Measurements from ENCODE around the gene CMTR2.

Gene CMTR2

DNA sequence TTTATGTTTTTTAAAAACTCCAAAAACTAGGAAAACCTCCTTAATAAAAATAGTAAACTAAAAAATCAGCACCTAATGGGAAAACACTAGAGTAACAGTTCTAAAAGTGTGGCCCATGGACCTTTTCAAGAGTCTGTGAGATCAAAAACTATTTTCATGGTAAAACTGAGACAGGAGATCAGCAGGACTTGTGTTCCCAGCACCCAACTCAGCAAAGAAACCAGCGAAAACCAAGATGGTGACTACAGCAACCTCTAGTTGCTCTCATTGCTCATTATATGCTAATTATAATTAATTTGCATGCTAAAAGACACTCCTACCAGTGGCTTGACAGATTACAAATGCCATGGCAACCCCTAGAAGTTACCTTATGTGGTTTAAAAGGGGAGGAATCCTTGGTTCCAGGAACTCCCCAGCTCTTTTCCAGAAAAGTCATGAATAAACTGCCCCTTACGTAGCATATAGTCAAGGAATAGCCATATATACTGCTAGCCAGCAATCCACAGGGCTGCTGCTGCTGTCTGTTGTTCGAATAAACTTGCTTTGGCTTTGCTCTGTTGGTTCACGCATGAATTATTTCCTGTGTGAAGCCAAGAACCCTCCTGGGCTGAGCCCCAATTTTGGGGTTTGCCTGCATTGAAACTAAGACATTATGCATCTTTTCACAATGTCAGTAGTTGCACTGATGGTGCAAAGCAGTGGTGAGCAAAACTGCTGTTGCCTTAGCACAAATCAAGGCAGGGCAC lies 12.4 kb downstream of the CMTR2 start:
- DNase-seq (ENCODE audit: low read depth, low spot score) = no peak

- no peak for DNase-seq (ENCODE audit: low read depth, low spot score)
Measured at GRCh38 chr16:71273384-71273783, 15.8 kb downstream of the CMTR2 start.

DNA sequence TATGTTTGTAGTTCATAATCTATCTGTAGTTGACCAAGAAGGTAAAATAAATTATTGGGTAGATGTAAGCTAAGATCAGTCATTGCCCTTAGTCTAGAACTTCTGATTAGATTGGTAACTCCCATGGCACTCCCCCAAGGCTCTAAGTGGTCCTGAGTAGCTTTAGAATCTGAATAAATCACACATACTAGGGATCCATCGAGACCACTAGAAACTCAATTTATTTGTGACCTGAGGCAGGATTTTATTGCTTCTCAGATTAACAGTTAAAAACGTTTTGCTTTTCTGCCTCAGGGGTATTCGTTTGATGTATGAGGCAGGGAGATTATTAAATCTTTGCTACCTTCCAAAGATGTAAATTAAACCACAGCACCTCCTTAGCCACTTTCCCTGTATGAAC lies 24.9 kb downstream of the CMTR2 start:
- DNase-seq (ENCODE audit: low read depth, low spot score) = no peak

- DNase-seq (ENCODE audit: low read depth, low spot score) = no peak
Measured at GRCh38 chr16:71263582-71263981, 25.6 kb downstream of the CMTR2 start.

DNA sequence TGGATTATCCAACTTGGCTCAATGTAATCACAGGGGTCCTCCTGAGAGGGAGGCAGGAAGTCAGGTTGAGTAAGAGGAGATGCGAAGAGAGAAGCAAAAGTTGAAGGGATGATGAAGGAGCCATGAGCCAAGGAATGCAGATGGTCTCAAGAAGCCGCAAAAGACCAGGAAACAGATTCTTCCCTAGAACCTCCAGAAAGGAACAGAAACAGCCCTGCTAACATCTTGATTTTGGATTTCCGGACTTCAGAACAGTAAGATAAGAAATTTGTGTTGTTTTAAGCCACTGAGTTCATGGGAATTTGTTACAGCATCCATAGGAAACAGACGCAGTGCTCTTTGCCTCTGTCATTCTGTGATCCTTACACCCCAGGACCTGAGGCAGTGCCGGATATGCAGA lies 26.8 kb downstream of the CMTR2 start:
- no peak for DNase-seq (ENCODE audit: low read depth, low spot score)

- DNase-seq (ENCODE audit: low read depth, low spot score) = no peak
Measured at GRCh38 chr16:71260995-71261394, 28.2 kb downstream of the CMTR2 start.

- no peak for DNase-seq (ENCODE audit: low read depth, low spot score)
Measured at GRCh38 chr16:71259086-71259485, 30.1 kb downstream of the CMTR2 start.

- no peak for DNase-seq (ENCODE audit: low read depth, low spot score)
Measured at GRCh38 chr16:71258372-71258771, 30.8 kb downstream of the CMTR2 start.

DNA sequence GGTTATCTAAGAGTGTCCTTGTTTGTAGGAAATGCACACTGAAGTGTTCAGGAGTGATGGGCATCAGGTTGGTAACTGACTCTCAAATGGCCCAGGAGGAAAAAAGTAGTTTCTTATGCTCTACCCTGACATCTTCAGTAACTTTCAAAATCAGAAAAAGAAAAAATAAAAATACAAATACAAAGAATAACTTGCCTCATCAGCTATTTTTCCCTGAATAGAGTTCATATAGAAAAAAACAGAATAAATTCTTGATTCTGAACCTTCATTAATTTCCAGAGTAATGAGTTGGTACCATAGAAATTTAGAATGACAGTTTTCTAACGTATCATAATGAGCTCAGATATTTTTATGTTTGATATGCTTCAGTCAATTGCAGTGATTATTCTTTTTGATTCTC lies 31.4 kb downstream of the CMTR2 start:
- DNase-seq (ENCODE audit: low read depth, low spot score) = no peak

GRCh38 chr16:71255721-71256120 lies 33.5 kb downstream of the CMTR2 start:
- DNase-seq (ENCODE audit: low read depth, low spot score) = no peak

DNA sequence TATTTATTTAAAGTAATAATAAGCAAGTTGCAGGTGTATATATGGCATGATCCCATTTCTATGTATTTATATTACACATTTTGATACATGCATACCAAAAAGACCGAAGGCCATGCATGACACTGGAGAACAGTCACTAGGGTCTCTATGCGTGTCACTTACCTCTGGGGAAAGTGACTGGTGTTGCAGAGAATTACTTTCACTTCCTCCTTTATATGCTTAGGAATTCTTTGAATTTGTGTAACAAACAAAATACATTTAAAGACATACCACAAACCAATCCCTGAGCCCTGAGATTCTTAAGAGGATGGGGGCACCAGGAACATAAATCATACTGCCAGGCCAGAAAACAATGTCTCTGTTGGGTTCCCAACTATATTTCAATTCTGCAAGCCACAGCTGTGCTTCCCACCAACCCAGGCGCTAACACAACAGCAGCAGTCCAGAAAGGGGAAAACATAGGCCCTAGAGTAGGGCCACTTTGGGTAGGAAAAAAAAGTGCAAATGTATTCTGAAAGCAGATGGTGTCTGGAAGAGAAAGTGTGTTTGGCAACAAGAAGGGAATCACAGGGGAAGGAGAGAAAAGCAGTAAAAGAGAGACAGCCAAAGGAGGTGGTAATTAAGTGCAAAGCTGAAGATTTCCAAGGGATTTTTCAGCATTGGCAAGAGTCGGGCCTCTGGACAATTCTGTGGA lies 34.2 kb downstream of the CMTR2 start:
- DNase-seq (ENCODE audit: low read depth, low spot score) = no peak

DNA sequence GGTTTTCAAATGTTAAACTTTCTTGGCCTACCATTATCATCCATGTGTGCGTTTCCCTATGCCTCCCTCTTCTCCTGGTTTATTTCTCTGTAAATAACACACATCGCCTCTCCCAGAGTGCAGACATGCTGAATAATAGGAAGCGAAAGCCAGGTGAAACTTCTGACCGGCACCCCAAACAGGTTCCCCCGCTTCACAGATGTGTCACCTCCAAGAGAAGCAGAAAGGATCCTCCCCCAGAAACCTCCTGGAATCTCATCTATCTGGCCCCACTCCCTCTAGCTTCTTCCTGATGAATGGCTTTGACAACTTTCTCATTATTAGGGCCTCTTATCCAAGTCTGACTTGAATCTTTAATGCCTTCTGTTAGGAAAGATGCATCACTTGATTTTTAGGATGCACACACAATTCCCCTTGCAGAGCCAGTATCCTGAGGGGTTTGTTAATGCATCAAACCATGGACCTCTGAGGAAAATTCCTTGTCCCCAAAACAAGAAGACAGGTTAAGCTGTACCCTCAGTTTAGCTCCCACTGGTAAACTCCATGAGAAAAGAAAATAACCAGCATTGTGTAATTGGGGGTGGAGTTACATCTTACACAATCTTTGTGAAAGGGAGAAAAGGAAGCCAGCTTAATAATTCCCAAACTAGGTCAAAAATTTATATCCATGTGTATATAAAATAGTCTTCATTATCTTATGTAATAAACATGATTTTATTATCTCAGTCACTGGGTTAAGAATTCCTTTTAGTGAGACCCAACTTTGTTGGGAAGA lies 38.6 kb downstream of the CMTR2 start:
- DNase-seq (ENCODE audit: low read depth, low spot score) = no peak

DNA sequence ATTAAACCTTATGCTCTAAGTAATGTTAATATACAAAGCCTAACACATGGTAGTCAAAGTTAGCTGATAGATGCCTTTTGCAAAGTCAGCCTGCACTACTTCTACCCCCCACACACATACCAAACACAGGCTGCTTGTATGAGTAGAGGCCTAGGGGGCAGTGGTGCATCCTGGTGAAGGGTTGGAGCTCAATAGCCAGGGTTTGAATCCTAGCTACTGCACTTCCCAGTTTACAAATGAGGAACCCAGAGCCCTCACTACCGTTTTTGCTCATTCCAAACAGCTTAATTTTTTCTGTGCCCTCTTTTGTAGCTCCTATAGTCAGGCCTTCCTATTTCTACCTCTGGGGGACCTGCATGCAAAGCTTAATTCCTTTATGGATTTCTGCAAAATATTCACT lies 39.8 kb downstream of the CMTR2 start:
- no peak for DNase-seq (ENCODE audit: low read depth, low spot score)

DNA sequence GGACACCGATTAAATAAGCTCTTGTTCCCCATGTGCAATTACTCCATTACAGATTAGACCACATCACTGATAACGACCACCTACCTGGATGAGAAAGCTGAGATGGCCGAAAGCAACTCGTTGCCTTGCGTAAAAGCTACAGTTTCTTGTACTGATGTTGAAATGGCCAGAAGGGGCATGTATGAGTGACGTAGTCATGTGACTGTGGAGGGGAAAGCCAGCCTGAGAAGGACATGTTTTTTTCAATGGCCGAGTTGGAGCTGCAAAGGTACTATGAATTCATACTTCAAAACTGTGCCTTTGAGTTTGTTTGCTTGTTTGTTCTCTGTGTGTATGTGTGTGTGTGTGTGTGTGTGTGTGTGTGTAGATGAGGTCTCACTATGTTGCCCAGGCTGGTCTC lies 41.7 kb downstream of the CMTR2 start:
- DNase-seq (ENCODE audit: low read depth, low spot score) = no peak

GRCh38 chr16:71246309-71246708 lies 42.9 kb downstream of the CMTR2 start:
- DNase-seq (ENCODE audit: low read depth, low spot score) = no peak

DNA sequence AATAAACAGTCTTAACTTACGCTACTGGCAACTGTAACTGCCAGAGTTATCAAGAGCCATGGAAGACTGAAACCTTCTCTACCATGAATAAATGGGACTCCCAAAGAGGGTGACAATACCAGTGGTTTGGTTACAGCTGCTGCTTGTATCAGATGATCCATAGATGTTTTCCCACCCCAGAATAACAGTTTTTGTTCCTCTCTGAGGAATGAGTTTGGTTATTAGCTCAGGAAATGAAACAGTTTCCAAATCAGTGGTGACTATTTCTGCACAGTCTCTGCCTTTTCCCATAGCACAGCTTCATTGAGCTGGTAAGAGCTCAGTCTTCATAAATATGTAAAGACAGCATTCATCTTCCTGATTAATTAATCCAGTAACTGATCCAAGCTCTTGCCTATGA lies 44.7 kb downstream of the CMTR2 start:
- no peak for DNase-seq (ENCODE audit: low read depth, low spot score)

GRCh38 chr16:71242601-71243000 lies 46.6 kb downstream of the CMTR2 start:
- no peak for DNase-seq (ENCODE audit: low read depth, low spot score)

- no peak for DNase-seq (ENCODE audit: low read depth, low spot score)
Measured at GRCh38 chr16:71242036-71242435, 47.2 kb downstream of the CMTR2 start.

Data from astrocyte of the hippocampus (primary cell).